ENCODE results near the gene RBM25.
A peak's percentile ranks its signal among the peaks of the same experiment; 100 is the strongest.
"Not testable (repeated sequence)": the region's sequence is repeated elsewhere in the genome, so short reads cannot be mapped to it uniquely, and the experiment has no call there.

RBM25 gene

DNA sequence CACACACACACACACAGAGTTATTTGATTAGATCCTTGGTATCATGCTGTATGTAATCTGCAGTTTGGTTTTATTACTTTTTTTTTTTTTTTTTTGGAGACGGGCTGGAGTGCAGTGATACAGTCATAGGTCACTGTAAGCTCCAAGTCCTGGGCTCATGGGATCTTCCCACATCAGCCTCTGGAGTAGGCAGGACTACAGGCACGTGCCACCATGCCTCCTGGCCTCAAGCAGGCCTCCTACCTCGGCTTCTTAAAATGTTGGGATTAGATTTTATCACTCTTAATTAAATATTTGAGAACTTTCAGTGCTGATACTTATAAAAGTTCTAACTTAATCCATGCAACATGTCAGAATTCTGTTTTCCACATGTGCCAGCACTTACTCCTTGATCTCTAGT is 46.7 kb downstream of the RBM25 start:
- no peak for DNase-seq

DNA sequence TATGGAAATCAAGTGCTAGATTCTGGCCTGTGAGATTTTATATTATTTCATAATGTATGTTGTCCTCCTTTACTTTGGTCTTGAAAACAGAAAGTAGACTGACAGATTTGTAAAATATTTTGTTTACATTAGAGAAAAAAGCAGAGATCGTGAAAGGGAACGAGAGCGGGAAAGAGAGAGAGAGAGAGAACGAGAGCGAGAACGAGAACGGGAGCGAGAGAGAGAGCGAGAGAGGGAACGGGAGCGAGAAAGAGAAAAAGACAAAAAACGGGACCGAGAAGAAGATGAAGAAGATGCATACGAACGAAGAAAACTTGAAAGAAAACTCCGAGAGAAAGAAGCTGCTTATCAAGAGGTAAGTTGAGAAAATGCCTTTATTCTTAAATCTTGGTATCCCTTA is 47.4 kb downstream of the RBM25 start:
- DNase-seq = no peak

DNA sequence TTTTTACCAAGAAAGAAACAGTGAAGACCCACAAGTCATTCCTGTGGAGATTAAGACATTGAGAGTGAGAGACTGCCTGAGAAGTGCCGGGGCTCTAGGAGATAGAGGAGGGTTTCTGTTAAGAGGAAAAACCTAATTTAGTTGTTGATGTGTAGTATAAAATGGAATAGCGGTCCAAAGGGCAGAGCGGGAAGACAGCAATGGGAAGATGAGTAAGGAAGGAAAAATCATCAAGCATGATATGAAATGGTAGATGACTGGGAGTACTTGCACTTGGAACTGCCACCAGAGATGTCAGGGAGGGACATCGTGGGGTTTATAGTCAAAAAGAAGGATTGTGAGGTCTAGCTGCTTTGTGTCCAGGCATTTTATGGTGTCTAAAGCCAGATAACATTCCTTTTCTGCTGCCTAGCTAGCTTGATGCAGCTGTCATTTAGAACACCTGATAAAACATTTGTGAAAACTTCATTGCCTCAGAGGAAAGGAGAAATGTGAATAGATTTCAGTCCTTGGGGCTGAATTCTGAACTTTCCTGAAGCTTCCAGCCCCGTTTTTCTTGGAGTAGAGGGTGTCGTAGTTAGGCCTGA is 57.8 kb downstream of the RBM25 start:
- DNase-seq = no peak

DNA sequence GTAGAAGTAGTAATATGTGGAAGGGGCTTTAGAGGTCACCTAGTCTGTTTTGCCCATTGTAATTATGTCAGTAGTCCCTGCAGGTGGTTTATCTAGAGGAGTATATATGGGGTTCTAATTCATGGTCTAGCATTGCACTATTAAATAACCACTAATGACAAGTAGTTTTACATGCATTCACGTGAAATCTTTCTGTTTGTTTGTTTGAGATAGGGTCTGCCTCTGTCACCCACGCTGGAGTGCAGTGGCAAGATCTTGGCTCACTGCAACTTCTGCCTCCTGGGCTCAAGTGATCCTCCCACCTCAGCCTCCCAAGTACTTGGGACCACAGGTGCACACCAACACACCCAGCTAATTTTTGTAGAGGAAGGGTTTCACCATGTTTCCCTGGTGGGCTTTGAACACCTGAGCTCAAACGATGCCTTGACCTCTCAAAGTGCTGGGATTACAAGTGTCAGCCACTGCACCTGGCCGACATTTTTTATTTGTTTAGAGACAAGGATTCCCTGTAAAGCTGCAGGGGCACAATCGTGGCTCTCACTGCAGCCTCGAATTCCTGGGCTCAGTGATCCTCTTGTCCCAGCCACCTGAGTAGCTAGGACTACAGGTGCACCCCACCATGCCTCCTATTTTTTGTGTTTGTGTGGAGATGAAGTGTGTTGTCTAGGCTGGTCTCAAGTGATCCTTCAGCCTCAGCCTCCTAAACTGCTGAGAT is 66.0 kb downstream of the RBM25 start:
- no peak for DNase-seq

DNA sequence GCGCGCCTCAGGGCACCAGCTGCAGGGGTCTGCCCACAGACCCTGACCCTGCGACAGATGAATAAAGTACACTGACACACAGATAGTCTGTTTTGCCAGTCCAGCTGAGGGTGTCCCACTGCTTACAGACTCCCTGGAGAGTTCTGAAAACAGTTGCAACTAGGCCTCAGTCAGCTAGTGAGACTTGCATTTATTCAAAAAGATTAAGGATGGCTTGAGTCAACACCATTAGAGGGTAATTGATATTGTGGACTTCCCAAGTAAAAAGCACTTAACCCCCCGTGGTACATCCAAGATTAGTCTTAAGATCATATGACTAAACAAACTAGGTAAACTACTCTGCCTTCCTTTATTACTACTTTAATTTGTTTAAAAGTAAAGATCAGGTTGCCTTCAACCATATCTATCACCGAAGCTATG is 66.8 kb downstream of the RBM25 start:
- no peak for DNase-seq

DNA sequence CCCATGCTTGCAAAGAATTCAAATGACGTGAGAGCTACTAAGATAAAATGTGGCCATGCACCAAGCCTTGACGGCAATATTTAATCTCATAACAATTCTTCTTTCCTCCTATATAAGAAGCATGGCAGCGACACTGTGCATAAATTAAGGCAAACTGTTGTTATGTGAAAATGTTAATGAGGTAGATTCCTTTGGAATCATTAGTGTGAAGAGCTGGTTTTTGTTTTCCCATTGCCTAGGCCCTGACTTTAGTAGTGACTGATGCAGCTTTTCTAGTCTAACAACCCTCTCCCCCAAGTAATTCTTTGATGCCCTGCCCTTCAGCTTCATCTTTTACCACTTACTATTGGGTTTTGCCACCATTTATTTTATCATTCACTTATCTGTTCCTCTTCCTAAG is 67.4 kb downstream of the RBM25 start:
- DNase-seq = no peak

DNA sequence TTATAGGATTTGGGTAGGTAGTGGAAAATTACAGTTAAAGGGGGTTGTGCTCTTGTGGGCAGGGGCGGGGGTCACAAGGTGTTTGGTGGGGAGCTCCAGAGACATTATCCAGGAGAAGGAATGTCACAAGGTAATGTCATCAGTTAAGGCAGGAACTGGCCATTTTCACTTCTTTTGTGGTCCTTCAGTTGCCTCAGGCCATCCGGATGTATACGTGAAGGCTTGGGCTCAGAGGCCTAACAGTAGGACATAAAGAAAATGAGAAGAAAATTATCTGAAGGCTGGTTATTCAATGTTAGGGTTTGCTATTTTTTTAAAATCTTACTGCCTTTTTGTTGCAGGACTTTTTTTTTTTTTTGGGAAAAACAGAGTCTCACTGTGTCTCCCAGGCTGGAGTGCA is 75.5 kb downstream of the RBM25 start:
- no peak for DNase-seq

DNA sequence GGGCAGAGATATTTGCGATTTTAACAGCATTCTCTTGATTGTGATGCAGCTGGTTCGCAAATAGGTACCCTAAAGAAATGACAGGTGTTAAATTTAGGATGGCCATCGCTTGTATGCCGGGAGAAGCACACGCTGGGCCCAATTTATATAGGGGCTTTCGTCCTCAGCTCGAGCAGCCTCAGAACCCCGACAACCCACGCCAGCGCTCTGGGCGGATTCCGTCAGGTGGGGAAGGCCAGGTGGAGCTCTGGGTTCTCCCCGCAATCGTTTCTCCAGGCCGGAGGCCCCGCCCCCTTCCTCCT is 77.7 kb downstream of the RBM25 start:
- no peak for DNase-seq

DNA sequence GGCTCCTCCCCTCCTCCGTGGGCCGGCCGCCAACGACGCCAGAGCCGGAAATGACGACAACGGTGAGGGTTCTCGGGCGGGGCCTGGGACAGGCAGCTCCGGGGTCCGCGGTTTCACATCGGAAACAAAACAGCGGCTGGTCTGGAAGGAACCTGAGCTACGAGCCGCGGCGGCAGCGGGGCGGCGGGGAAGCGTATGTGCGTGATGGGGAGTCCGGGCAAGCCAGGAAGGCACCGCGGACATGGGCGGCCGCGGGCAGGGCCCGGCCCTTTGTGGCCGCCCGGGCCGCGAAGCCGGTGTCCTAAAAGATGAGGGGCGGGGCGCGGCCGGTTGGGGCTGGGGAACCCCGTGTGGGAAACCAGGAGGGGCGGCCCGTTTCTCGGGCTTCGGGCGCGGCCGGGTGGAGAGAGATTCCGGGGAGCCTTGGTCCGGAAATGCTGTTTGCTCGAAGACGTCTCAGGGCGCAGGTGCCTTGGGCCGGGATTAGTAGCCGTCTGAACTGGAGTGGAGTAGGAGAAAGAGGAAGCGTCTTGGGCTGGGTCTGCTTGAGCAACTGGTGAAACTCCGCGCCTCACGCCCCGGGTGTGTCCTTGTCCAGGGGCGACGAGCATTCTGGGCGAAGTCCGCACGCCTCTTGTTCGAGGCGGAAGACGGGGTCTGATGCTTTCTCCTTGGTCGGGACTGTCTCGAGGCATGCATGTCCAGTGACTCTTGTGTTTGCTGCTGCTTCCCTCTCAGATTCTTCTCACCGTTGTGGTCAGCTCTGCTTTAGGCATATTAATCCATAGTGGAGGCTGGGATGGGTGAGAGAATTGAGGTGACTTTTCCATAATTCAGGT is 78.3 kb downstream of the RBM25 start, which contains the start of gene PSEN1:
Gene PSEN1, plus strand, starts transcription at position 121 of the 839 bp plus-strand sequence. CDS start 11,513 bp downstream, outside the sequence.
- peak; percentile 64 to 86 for DNase-seq

DNA sequence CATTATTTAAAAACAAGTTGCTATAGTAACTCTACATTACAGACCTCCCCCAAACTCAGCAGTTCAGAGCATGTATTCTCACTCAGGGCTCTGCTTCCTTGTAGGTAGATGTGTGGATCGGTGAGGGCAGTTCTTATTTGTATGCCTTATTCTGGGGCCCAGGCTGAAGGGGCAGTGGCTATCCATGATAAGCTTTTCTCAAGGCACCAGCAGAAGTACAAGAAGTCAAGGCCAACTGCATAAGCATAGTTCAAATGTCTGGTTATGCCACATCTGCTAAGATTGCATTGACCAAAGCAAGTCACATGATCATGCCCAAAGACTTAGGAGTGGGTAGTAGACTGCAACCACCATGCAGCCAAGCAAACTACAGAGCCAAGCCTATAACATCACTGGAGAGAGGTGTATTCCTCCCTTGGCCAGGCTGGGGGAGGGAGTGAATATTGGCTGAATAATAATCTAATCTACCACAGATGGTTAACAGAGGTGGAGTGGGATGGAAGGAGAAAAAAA is 82.5 kb downstream of the RBM25 start:
- DNase-seq = no peak

DNA sequence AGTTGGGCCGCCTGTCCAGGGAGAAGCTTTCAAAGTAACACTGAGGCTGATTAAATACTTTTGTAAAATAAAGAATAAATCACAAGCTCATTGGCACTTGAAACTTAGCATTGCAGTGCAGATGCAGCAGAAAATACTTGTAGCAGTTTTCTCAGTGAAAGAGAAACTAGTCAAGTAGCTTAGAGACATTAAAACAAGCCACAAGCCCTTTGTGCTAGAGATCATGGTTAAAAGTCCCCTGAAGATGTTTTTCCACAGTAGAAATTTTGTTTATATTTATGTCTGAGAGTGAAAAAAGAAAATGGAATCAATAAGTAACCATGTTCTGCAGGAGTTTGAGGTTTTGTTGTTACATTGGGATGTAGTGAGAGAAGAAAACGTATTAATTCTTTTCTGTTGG is 83.9 kb downstream of the RBM25 start:
- DNase-seq = no peak

DNA sequence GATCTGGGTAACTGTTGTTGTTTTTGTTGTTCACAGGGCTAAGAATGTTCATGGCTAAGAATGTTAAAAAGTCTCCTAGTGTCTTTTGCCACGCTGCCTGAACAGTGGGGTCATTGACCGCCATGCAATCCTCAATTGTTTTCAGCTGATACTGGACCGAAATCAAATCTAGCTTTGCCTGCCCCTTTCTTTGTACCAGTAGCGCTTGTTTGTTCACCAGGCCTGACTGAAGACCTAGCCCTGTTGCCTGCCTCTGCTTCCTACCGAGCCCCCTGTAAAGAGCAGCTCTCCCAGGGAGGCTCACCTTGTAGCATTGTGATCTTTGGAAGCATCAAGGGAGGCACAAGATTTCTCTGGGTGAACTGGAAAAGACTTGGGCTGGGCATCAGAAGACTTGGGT is 84.7 kb downstream of the RBM25 start:
- no peak for DNase-seq

DNA sequence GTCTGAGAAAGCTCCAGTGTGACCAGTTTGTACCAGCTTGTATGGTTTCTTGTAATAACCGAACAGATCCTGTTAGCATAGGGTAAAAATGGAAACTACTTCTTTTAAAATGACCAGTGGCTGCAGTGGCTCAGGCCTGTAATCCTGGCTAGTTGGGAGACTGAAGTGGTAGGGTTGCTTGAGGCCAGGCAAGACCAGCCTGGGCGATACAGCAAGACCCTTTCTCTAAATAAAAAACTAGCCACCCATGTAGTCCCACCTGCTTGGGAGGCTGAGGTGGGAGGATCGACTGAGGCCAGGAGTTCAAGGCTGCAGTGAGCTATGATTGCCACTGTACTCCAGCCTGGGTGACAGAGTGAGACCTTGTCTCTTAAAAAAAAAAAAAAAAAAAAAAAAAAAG is 85.3 kb downstream of the RBM25 start:
- no peak for DNase-seq

DNA sequence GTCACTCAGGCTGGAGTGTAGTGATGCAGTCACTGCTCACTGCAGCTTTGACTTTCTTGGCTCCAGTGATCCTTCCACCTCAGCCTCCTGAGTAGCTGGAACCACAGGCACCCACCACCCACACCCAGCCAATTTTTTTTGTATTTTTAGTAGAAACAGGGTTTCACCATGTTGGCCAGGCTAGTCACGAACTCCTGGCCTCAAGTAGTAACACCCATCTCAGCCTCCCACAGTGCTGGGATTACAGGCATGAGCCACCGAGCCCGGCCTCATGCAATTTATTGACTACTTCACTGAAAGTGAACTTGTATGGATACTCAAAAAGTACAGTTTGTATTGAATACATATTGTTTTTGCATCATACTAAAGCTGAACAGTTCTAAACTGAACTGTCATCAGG is 87.0 kb downstream of the RBM25 start:
- DNase-seq = no peak

DNA sequence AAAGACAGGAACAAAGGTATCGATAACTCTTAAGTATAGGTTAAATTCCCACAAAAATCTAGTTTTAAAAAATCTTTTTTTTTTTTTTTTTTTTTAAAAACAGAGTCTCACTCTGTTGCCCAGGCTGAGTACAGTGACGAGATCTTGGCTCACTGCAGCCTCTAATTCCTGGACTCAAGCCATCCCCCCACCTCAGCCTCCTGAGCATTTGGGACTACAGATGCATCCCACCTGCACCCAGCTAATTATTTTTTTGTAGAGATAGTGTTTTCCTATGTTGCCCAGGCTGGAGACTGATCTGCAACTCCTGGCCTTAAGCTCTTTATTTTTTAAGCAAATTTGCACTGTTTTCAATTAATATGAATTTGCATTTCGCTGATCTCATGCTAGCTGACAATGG is 87.8 kb downstream of the RBM25 start:
- no peak for DNase-seq

DNA sequence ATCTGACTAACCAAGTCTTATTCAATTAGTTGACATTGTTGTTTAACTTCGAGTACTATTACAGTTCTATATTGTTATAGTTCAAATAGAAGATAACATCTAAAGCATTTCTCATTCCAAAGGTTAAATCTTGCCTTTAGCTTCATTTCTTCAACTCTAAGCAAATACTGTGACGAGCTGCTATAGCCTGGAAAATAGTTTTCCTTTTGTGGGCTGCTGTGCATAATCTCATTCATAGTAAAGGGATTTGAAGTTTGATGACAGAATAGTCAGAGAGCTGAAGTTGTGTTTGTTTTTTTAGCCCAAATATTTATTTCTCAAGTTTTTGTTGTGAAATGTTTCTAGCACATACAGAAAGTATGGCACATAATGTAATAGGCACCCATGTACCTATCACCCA is 91.4 kb downstream of the RBM25 start:
- no peak for DNase-seq

DNA sequence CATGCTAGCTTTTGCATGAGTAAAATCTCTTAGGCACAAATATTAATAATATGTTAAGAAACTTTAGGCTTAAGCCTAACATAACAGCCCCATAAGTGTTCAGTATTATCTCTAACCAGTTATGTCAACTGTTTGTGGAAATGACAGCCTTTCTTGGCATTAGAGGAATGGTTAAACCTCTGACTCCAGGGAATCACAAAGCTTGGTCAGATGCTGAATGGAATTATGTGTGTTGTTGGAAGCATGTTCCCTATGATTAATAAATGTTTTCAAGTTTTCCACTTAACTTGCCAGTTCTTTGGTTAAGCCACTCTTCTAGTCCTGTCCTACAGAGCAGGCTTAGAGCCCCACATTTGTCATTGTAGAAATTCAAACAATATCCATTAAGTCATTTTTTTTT is 94.9 kb downstream of the RBM25 start:
- no peak for DNase-seq

DNA sequence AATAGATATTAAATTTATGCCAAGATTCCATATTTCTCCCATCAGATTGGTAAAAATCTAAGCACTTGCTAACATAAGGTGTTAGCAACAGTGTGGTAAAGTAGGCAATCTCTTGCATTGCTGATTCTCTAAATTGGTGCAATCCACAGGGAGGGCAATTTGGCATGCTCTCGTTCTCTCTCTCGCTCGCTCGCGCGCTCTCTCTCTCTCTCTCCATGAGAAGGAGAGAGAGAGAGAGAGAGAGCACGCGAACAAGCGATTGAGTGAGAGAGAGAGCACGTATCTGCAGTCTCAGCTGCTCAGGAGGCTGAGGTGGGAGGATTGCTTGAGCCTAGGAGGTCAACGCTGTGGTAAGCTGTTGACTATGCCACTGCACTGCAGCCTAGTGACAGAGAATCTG is 103.9 kb downstream of the RBM25 start:
- no peak for DNase-seq

DNA sequence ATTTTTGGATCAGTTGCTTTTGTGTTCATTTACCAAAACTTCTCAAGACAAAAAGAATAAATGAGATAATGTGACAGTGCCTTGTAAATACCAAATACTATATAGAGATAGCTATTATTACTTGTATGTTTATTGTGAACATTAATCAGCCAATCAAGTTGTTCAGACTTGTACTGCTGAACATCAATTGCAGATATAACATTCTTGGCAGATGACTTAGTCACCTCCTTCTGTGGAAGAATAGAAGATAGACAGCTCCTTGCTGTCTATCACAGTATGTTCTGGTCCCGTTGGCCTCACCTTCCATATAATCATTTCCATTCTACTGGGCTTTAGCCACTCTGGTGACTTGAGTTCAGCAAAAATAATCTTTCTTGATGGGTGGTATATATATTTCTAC is 108.1 kb downstream of the RBM25 start:
- DNase-seq = no peak

DNA sequence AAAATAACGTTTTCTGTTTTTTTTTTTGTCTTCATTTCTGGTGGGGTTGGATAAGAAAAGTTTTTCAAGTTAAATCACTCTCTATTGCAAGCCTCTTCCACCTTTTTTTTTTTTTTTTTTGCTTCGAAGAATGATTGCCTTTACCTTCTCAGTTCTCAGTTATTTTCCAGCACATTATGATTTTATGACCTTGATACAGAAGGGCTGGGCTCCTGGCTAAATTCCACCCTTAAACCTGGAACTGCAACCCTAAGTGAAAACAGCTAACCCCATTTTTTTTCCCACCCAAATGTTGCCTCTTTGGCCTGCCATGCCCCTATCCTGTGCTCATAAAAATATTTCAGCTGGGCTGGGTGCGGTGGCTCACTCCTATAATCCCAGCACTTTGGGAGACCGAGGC is 109.4 kb downstream of the RBM25 start:
- no peak for DNase-seq

DNA sequence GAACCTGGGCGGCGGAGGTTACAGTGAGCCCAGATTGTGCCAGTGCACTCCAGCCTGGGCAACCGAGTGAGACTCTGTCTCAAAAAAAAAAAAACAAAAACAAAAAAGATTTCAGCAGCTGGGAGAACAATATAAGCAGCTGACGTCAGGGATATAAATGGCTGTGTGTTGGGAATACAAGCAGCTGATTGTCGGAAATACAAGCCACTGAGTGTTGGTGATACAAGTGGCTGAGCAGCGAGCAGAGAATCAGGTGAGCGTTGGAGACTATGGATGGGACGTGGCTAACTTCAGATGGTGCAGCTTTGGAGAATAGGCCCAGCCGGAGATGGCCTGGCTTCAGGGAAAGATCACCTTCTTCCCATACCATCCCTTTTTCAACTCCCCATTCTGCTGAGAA is 109.9 kb downstream of the RBM25 start:
- DNase-seq = no peak

DNA sequence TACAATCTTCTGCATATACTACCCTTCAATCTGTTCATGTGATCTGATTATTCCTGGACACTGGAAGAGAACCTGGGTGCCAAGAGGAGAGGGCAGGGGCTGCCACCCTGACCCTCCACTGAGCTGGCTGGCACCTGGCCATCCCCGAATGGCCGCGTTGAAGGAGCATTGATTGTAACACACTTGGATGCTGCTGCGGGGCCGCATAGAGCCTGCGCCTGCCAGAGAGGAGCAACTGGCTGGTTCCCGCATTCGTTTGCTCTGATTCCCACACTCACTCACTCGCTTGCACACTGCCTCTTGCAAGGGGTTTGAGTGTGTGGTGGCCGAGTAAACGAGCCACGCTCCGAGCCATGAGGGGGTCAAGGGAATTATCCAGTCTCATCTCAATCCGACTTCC is 110.4 kb downstream of the RBM25 start:
- DNase-seq = no peak

DNA sequence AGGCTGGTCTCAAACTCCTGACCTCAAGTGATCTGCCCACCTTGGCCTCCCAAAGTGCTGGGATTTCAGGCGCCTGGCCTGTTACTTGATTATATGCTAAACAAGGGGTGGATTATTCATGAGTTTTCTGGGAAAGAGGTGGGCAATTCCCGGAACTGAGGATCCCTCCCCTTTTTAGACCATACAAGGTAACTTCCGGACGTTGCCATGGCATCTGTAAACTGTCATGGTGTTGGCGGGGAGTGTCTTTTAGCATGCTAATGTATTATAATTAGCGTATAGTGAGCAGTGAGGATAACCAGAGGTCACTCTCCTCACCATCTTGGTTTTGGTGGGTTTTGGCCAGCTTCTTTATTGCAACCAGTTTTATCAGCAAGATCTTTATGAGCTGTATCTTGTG is 111.5 kb downstream of the RBM25 start:
- DNase-seq = not testable (repeated sequence)

DNA sequence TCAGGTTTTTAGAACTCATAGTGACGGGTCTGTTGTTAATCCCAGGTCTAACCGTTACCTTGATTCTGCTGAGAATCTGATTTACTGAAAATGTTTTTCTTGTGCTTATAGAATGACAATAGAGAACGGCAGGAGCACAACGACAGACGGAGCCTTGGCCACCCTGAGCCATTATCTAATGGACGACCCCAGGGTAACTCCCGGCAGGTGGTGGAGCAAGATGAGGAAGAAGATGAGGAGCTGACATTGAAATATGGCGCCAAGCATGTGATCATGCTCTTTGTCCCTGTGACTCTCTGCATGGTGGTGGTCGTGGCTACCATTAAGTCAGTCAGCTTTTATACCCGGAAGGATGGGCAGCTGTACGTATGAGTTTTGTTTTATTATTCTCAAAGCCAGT is 112.4 kb downstream of the RBM25 start:
- no peak for DNase-seq
